ENCODE measurements around the gene DBR1.

The DBR1 gene

GRCh38 chr3:138213398-138214085 lies 38.8 kb upstream of the DBR1 start:
- TF ChIP-seq, protein P1, sequence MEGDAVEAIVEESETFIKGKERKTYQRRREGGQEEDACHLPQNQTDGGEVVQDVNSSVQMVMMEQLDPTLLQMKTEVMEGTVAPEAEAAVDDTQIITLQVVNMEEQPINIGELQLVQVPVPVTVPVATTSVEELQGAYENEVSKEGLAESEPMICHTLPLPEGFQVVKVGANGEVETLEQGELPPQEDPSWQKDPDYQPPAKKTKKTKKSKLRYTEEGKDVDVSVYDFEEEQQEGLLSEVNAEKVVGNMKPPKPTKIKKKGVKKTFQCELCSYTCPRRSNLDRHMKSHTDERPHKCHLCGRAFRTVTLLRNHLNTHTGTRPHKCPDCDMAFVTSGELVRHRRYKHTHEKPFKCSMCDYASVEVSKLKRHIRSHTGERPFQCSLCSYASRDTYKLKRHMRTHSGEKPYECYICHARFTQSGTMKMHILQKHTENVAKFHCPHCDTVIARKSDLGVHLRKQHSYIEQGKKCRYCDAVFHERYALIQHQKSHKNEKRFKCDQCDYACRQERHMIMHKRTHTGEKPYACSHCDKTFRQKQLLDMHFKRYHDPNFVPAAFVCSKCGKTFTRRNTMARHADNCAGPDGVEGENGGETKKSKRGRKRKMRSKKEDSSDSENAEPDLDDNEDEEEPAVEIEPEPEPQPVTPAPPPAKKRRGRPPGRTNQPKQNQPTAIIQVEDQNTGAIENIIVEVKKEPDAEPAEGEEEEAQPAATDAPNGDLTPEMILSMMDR (IDR thresholded peaks at IDR 0.05; ENCODE audit: control insufficient read depth, insufficient read depth, low read depth, low read length, missing control alignments): no peak
- H3K4me3 ChIP-seq (ENCODE audit: control insufficient read depth, low read depth, low read length): no peak overlapping the region
- no peak for DNase-seq (ENCODE audit: low read depth)

- H3K4me3 ChIP-seq (ENCODE audit: control insufficient read depth, low read depth, low read length): no peak overlapping the region
- no peak for DNase-seq (ENCODE audit: low read depth)
- TF ChIP-seq, protein P1 (IDR thresholded peaks at IDR 0.05; ENCODE audit: control insufficient read depth, insufficient read depth, low read depth, low read length, missing control alignments): no peak
These were observed 35.8 kb upstream of the DBR1 start for GRCh38 chr3:138210528-138210927.

DNA sequence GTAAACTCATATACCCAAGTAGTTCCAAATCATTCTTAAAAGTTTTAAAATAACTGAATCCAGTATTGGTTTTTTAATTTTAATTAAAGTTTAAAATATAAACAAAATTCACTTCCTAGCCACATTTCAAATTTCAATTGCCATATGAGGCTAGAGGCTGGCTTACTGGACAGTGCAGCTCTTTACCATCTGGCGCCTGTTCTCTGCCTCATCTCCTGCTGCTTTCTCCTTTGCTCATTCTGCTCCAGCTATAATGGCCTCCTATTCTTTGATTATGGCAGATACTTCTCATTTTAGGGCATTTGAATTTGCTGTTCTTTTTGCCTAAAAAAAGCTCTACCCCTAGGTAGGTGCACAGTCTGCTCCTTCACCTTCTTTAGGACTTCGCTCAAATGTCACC lies 31.5 kb upstream of the DBR1 start:
- TF ChIP-seq, protein P1 (IDR thresholded peaks at IDR 0.05; ENCODE audit: control insufficient read depth, insufficient read depth, low read depth, low read length, missing control alignments): no peak
- DNase-seq (ENCODE audit: low read depth): no peak
- H3K4me3 ChIP-seq (ENCODE audit: control insufficient read depth, low read depth, low read length): no peak overlapping the region

GRCh38 chr3:138205527-138205926 lies 30.8 kb upstream of the DBR1 start:
- DNase-seq (ENCODE audit: low read depth): no peak
- TF ChIP-seq, protein P1 (IDR thresholded peaks at IDR 0.05; ENCODE audit: control insufficient read depth, insufficient read depth, low read depth, low read length, missing control alignments): no peak
- H3K4me3 ChIP-seq (ENCODE audit: control insufficient read depth, low read depth, low read length): no peak overlapping the region

- DNase-seq (ENCODE audit: low read depth): no peak
- TF ChIP-seq, protein P1 (IDR thresholded peaks at IDR 0.05; ENCODE audit: control insufficient read depth, insufficient read depth, low read depth, low read length, missing control alignments): no peak
- H3K4me3 ChIP-seq (ENCODE audit: control insufficient read depth, low read depth, low read length): no peak overlapping the region
These were observed 29.2 kb upstream of the DBR1 start for GRCh38 chr3:138203938-138204337.

DNA sequence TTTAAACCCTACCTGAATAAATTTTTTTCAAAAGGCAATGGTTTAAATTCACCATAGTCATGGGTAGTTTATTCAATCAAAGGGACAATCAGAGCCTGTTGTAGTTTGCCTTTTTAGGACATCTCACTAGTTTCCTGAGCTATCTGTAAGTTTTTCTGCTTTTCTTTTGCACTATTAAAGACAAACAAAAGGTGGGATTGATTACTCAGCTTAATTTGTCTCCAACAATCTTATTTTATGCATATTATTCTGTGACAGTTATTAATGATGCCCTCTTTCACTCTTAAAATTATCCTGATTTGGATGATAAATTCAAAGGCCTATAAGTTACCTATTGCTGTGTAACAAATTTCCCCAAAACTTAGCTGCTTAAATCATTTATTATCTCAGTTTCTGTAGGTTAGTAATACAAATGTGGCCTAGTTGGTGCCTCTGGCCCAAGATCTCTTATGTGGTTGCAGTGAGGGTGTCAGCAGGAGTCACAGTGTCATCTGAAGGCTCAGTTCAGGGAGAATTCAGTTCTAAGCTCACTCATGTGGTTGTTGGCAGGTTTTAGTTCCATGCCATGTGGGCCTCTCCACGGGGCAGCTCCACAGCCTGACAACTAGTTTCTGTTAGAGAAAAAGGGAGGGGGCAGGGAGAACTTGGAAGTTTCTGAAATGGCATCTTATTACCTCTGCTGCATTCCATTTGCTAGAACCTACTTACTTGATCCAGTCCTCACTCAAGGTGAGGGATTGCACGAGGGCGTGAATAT lies 28.4 kb upstream of the DBR1 start:
- no peak for DNase-seq (ENCODE audit: low read depth)
- no peak overlapping the region for H3K4me3 ChIP-seq (ENCODE audit: control insufficient read depth, low read depth, low read length)
- TF ChIP-seq, protein P1 (IDR thresholded peaks at IDR 0.05; ENCODE audit: control insufficient read depth, insufficient read depth, low read depth, low read length, missing control alignments): no peak
